PC-9 (cell line): ENCODE results near the gene ANGEL2.

Experiments
- EZH2 ChIP-seq: fragments of 200-600 bp; sonication (generic); IDR thresholded peaks from 2 replicates; pipeline ENCODE4 v1.8.0; 2017; ENCODE audit warnings: antibody characterized with exemption, low read depth
- TF ChIP-seq, protein P1 (sequence below): fragments of 200-600 bp; sonication (generic); conservative IDR thresholded peaks from 2 replicates; pipeline ENCODE4 v1.6.1; 2017; ENCODE audit warnings: mixed run types, antibody characterized with exemption, mild to moderate bottlenecking, moderate library complexity

DNA sequence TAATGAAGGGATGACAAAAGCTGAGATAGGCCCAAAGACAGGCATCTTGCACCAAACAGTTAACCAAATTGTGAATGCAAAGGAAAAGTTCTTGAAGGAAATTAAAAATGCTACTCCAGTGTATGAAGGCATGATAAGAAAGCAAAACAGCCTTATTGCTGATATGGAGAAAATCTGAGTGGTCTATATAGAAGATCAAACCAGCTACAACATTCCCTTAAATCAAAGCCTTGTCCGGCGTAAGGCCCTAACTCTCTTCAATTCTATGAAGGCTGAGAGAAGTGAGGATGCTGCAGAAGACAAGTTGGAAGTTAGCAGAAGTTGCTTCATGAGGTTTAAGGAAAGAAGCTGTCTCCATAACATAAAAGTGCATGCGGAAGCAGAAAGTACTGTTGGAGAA is 4.3 kb upstream of the ANGEL2 start:
- no peak for TF ChIP-seq EZH2
- TF ChIP-seq, protein P1, sequence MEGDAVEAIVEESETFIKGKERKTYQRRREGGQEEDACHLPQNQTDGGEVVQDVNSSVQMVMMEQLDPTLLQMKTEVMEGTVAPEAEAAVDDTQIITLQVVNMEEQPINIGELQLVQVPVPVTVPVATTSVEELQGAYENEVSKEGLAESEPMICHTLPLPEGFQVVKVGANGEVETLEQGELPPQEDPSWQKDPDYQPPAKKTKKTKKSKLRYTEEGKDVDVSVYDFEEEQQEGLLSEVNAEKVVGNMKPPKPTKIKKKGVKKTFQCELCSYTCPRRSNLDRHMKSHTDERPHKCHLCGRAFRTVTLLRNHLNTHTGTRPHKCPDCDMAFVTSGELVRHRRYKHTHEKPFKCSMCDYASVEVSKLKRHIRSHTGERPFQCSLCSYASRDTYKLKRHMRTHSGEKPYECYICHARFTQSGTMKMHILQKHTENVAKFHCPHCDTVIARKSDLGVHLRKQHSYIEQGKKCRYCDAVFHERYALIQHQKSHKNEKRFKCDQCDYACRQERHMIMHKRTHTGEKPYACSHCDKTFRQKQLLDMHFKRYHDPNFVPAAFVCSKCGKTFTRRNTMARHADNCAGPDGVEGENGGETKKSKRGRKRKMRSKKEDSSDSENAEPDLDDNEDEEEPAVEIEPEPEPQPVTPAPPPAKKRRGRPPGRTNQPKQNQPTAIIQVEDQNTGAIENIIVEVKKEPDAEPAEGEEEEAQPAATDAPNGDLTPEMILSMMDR, result no peak
